Adipose tissue (tissue), 3 donors: ENCODE results near the gene MRPL4. TPM values are rescaled to one million over a fixed set of nuclear protein-coding genes. Genes with fewer than 3 reads are reported as not detected.

ENCODE experiments used
- H3K27ac ChIP-seq: one replicate; pipeline ENCODE4 v1.5.1; 2013; ENCODE audit warnings: low read depth, low read length
- WGBS, 3 donors: extraction: QIAGEN DNeasy Blood & Tissue Kit; methylation state at CpG; one replicate each; pipeline ENCODE4 v1.1.7; 2013; 5-methylcytosine and 5-hydroxymethylcytosine counted together
- polyA plus RNA-seq, 3 donors: library from polyadenylated mRNA; stranded (reverse); fragments of 200-250 nt; gene quantifications; one replicate each; pipeline ENCODE4 v1.2.3, GENCODE V29; 2013
- donor health status: healthy with polysubstance abuse.
- donor health status: Bipolar disorder and iron deficiency.
- donor health status: healthy.

MRPL4 gene
- polyA plus RNA-seq, 3 donors = 33.4 to 85.7 (median 40.5) TPM

DNA sequence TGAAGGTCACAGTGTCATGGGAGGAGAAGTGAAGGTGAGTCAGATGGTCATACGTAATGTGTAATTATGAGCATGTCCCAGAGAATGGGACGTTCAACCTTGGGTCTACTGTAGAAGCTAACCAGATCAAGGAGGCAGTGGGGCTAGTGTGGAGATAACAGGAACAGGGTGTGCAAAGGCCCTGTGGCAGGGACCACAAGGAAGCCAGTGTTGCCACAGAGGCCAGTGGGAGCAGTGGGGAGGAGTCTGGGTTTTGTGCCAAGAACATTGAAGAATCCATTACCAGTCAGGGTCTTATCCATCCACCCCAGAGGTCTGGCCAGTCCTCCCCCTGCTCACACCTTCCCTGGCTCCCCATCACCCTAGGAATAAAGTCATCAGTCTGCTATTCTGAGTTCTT is 3.3 kb downstream of the MRPL4 start:
- whole genome bisulfite sequencing, 3 donors = 89 to 97% (median 92%) methylated on average over 2 of the region's 2 CpGs
- no peak overlapping the region for H3K27ac ChIP-seq

DNA sequence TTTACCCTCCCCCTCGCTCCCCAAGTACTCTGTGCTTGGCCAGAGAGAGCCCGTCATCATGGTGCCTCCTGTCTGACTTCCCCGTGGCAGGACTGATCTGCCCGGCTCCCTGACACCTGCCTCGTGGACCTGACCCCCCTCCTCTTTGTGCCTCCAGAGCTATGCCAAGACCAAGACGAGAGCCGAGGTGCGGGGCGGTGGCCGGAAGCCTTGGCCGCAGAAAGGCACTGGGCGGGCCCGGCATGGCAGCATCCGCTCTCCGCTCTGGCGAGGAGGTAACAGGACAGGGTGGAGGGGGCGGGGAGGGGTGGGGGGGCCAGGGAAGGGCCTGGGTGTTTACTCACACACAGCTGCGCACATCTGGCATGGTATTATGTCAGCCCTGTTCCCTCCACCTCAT is 4.5 kb downstream of the MRPL4 start:
- no peak overlapping the region for H3K27ac ChIP-seq
- WGBS, 3 donors = 83 to 95% (median 91%) methylated on average over 16 to 18 of the region's 18 CpGs

DNA sequence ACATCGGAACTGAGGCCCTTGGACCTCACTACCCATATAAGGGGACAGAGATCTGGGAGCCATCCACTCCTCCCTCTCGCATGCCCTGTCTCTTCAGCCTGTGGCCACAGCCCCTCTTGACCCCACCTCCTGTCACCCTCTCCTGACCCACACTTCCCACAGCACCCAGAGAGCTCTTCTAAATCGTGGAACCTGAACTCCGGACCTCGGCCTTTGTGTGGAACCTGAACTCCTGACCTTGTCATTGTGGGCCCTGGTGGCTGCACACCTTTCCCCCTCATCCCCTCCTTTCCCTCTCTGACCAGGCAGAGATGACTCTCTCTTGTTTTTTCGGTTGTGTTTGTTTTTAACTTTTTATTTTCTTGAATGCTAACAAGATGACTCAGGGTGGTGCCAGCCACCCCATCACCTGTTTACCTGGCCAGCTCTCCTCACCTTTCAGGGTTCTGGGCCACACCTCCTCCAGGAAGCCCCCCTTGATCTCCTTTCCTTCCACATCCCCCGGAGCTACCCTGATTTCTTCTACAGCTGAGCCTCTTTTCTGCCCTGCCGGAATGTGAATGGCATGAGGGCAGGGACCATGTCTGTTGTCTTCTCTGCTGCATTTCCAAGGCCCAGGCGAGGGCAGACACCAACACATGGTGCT is 5.1 kb downstream of the MRPL4 start:
- H3K27ac ChIP-seq = no peak overlapping the region
- WGBS, 3 donors = 80 to 87% (median 82%) methylated on average over 8 to 9 of the region's 9 CpGs

DNA sequence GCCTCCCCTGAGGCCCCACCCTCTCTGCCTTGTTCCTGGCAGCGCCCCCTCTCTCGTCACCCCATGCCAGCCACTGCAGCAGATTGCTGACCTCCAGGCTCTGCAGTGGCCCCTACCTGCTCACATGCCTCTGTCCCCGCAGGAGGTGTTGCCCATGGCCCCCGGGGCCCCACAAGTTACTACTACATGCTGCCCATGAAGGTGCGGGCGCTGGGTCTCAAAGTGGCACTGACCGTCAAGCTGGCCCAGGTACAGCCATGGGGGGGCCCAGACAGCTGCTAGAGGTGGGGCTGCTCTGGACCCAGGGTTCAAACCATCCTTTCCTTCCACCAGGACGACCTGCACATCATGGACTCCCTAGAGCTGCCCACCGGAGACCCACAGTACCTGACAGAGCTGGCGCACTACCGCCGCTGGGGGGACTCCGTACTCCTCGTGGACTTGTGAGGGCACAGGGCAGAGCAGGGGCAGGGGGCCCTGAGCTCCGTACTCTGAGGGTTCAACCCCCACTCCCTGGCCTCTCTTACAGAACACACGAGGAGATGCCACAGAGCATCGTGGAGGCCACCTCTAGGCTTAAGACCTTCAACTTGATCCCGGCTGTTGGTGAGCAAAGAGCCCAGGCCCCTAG is 6.2 kb downstream of the MRPL4 start:
- H3K27ac ChIP-seq = no peak overlapping the region
- WGBS, 3 donors = 94 to 95% (median 95%) methylated on average over 18 of the region's 18 CpGs

DNA sequence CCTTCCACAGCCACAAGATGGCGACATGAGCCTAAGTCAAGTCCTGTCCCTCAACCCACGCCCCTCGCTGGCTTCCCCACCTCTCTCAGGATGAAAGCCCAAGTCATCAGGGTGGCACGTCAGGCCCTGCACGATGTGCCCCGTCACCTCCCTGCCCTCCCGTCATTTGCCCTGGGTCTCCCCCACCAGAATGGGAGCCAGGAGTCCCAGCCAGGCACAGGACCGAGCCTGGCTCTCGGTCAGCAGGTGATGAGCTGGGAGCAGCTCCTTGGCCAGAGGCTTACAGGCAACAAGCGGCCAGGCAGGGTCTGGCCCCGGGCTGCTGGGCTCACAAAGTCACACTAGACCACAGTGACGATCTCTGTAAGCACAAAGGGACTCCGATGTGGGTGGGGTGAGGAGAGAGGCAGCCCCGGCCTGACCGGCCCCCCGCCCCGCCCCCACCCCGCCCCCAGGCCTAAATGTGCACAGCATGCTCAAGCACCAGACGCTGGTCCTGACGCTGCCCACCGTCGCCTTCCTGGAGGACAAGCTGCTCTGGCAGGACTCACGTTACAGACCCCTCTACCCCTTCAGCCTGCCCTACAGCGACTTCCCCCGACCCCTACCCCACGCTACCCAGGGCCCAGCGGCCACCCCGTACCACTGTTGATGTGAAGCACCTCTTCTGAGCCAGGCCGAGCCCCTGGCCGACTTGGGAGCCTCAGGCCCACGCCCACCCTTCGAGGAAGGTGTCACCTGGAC is 7.3 kb downstream of the MRPL4 start:
- WGBS, 3 donors = 60 to 65% (median 63%) methylated on average over 30 to 32 of the region's 32 CpGs
- H3K27ac ChIP-seq = no peak overlapping the region

DNA sequence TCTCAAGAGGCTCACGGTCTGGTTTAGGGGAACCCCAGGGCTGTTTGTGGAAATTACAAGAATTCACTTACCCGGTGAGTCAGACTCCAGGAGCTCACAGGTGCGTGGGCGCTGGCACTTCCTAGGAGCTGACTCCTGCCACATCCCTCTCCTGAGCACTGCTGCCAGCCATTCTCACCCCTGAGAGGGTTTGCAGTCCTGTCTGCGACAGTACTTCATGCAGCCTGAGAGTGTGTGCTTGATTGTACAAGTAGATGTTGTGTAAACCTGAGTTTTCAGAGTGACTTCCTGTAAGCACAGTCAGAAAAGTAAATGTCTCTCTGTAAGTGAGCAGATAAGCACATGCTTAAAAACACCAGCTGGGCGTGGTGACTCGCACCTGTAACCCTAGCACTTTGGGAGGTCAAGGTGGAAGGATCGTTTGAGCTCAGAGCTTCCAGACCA is 8.1 kb downstream of the MRPL4 start:
- no peak overlapping the region for H3K27ac ChIP-seq
- 75 to 80% (median 76%) methylated on average over 8 of the region's 8 CpGs for WGBS, 3 donors

DNA sequence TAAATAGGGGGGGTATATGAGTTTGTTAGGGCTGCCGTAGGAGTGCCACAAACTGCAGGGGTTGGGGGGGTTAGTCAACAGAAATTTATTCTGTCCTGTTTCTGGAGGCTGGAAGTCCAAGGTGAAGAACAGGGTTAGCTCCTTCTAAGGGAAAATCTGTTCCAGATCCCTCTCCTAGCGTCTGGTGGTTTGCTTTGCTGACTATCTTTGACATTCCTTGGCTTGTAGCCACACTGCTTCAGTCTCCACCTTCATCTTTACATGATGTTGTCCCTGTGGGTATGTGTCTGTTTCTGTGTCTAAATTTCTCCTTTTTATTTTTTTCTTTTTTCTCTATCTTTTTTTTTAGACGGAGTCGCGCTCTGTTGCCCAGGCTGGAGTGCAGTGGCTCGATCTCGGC is 10.8 kb downstream of the MRPL4 start:
- WGBS, 3 donors = 76 to 88% (median 77%) methylated on average over 7 of the region's 7 CpGs
- H3K27ac ChIP-seq = no peak overlapping the region

DNA sequence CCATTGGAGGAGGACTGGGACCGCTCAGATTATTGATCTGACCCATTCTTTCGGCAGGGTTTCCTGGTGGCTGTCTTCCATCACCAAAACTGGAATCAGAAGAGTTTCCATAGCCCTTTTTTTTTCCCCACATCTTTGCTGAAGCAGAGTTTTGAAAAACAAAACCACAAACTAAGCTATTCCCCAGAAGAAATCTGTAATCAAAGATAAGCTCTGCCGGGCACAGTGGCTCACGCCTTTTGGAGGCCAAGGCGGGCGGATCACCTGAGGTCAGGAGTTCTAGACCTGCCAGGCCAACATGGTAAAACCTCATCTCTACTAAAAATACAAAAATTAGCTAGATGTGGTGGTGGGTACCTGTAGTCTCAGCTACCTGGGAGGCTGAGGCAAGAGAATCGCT is 14.7 kb downstream of the MRPL4 start:
- H3K27ac ChIP-seq = no peak overlapping the region
- WGBS, 3 donors = 66 to 84% (median 79%) methylated on average over 7 of the region's 7 CpGs

DNA sequence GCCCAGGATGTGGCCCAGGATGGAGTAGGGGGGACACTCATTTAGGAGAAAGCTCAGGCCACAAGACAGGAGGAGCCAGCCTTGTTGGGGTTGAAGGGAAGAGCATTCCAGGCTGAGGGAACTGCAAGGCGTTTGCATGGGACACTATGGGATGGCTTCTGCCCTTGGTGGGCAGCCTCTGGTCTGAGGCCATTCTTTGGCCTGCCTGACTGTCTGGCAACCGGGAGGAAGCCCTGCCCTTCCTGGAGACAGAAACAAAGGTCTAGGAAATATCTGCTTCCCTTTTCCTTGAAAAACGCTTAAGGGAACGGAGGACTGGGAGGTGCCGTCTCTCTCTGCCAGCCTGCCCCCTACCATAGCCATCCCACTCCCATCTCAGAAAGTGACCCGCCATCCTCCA is 16.1 kb downstream of the MRPL4 start:
- 43 to 60% (median 49%) methylated on average over 6 of the region's 6 CpGs for WGBS, 3 donors
- peak overlapping the region; percentile 32 for H3K27ac ChIP-seq

DNA sequence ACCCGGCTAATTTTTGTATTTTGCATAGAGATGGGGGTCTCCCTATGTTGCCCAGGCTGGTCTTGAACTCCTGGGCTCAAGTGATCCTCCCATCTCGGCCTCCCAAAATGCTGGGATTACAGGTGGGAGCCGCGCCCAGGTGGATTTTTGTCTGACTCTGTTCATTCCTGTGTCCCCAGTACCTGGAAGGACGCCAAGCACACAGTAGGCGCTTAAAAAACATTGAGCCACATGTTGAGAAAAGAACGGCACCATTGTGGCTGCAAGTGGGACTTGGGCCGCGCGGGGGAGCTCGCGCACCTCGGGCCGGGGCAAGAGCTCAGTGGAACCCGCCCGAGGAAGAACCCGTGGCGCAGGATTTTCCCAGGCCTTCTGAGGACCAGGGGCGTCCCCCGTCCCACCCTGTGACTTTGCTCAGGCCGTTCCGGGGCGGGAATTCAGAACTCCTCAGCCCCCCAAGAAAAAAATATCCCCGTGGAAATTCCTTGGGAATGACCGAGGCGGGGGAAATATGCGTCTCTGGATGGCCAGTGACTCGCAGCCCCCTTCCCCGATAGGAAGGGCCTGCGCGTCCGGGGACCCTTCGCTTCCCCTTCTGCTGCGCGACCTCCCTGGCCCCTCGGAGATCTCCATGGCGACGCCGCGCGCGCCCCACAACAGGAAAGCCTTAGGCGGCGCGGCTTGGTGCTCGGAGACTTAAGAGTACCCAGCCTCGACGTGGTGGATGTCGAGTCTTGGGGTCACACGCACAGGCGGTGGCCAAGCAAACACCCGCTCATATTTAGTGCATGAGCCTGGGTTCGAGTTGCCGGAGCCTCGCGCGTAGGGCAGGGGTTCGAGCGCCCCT is 17.5 kb downstream of the MRPL4 start:
- H3K27ac ChIP-seq = peak overlapping the region; percentile 94
- WGBS, 3 donors = 3 to 4% (median 4%) methylated on average over 59 of the region's 59 CpGs

DNA sequence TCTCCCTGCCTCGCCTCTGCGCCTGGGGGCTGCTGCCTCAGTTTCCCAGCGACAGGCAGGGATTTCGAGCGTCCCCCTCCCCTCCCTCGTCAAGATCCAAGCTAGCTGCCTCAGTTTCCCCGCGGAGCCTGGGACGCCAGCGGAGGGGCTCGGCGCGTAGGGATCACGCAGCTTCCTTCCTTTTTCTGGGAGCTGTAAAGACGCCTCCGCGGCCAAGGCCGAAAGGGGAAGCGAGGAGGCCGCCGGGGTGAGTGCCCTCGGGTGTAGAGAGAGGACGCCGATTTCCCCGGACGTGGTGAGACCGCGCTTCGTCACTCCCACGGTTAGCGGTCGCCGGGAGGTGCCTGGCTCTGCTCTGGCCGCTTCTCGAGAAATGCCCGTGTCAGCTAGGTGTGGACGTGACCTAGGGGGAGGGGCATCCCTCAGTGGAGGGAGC is 18.2 kb downstream of the MRPL4 start:
- WGBS, 3 donors = 2 to 3% (median 3%) methylated on average over 33 to 37 of the region's 37 CpGs
- H3K27ac ChIP-seq = peak overlapping the region; percentile 94

DNA sequence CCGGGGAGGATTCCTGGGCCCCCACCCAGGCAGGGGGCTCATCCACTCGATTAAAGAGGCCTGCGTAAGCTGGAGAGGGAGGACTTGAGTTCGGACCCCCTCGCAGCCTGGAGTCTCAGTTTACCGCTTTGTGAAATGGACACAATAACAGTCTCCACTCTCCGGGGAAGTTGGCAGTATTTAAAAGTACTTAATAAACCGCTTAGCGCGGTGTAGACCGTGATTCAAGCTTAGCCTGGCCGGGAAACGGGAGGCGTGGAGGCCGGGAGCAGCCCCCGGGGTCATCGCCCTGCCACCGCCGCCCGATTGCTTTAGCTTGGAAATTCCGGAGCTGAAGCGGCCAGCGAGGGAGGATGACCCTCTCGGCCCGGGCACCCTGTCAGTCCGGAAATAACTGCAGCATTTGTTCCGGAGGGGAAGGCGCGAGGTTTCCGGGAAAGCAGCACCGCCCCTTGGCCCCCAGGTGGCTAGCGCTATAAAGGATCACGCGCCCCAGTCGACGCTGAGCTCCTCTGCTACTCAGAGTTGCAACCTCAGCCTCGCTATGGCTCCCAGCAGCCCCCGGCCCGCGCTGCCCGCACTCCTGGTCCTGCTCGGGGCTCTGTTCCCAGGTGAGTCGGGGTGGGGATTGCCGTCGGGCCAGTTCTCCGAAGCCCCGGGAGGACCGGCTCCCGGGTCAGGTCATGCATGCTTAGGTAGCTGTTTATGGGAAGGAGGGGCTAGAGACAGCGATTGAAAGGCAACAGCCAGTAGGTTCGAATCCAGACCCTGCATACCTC is 18.8 kb downstream of the MRPL4 start, which contains the start of gene ICAM1:
Gene ICAM1 (plus strand): TSS at position 505 of the 779 bp plus-strand sequence. CDS start 40 bp downstream, at position 545.
- H3K27ac ChIP-seq = peak within 1 kb of the TSS; percentile 94
- WGBS, 3 donors = 1 to 2% (median 1%) methylated on average over 51 of the region's 51 CpGs

DNA sequence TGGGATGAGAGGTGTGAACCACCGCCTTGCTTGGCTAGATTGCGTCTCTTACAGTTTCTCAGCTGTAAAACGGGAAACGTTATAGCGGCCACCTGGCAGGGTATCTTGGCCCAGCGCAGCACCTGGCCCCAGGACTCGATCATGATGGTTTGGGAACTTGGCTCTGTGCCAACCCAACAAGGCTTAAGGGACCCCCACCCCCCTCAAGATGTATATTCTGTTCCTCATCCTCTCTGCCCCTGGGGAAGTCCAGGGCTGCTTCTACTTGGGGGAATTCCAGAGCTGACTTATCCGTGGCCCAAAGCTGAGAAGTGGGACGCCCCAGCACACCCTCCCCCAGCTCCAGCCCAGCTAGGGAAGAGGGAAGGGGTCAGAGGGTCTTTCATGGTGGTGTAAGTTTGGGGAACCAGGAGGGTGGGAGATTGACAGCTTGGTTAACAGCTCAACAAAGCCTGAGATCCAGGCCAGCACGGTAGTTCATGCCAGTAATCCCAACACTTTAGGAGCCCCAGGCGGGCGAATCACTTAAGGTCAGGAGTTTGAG is 19.6 kb downstream of the MRPL4 start:
- WGBS, 3 donors = 21 to 30% (median 28%) methylated on average over 12 of the region's 12 CpGs
- peak overlapping the region; percentile 66 for H3K27ac ChIP-seq

DNA sequence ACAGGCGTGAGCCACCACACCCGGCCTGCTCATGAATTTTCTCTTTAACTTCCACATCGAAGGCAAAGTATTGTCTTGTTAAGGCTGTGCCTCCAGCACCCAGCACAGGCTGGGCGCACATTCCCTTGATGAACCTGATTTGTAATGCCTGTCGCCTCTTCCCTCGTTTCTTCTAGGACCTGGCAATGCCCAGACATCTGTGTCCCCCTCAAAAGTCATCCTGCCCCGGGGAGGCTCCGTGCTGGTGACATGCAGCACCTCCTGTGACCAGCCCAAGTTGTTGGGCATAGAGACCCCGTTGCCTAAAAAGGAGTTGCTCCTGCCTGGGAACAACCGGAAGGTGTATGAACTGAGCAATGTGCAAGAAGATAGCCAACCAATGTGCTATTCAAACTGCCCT is 22.6 kb downstream of the MRPL4 start:
- no peak overlapping the region for H3K27ac ChIP-seq
- WGBS, 3 donors = 77 to 92% (median 90%) methylated on average over 10 of the region's 10 CpGs

DNA sequence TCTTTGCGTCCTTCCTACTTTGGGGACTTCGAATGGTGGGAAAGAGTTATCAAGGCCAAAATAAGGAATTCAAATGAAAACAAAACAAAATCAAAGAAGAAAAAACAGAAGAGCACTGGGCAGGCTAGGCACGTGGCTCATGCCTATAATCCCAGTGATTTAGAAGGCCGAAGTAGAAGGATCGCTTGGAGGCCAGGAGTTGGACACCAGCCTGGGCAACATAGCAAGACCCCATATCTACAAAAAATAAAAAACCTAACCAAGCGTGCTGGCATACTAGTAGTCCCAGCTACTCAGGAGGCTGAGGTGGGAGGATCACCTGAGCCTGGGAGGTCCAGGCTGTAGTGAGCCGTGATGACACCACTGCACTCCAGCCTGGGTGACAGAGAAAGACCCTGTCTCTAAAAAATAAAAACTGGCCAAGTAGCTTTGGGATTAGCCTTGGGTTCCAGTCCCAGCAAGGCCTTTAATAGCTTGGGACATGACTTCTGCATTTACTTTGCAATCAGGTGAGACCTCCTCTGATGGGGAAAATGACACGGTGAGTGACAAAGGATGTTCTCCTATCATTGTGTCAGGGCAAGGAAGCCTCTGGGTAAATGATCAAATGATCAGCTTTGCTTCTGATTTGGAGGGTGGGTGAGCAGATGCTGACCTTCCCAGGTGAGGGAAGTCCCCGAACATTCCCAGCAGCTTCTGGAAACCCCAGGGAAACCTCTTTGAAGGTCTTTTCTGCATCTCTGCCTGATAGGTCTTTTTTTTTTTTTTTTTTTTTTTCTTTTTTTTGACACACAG is 26.0 kb downstream of the MRPL4 start:
- 82 to 93% (median 91%) methylated on average over 9 of the region's 9 CpGs for whole genome bisulfite sequencing, 3 donors
- H3K27ac ChIP-seq = no peak overlapping the region

DNA sequence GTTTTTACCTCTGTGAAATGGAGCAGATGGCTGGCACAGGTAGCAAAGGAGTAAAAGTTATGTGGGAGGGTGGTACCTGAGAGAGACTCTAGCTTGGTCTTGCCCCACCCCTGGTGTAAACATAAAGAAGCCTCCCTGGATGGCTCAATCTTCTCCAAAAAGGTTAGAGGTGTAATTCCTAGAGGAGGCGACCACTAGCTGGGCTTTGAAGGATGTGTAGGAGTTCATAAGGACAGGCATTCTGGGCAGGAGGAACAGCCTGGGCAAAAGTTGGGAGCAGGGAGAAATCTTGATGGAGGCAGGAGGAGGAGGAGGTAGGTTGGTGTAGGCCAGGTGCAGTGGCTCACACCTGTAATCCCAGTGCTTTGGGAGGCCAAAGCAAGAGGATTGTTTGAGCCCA is 26.9 kb downstream of the MRPL4 start:
- H3K27ac ChIP-seq = no peak overlapping the region
- WGBS, 3 donors = 76 to 100% (median 97%) methylated on average over 1 of the region's 1 CpG
